Heart left ventricle (tissue), 13 donors: ENCODE results near the gene LCN9.

Experiments
- POLR2A ChIP-seq, 2 donors: fragments of 450-650 bp; IDR thresholded peaks; one replicate each; pipeline ENCODE4 v1.6.1; 2017; ENCODE audit warnings: antibody characterized with exemption in 2 of 2, mild to moderate bottlenecking in 2 of 2, moderate library complexity in 2 of 2
- TF ChIP-seq, protein P1 (sequence below), 12 donors: fragments of 200-600 bp; sonication (generic) in 4 of 12; IDR thresholded peaks; one replicate each; pipeline versions ENCODE4 v1.5.0 to v1.8.0; 2018 to 2022; ENCODE audit warnings: antibody characterized with exemption in 12 of 12, mild to moderate bottlenecking in 5 of 12
- donor health status: ischemic (EF 13 %, LVEDD 7.1; RV severe dilation, severe dysfunction).
- donor health status: DM: no; HTN: yes; CAD: no.
- donor health status: DM: no; HTN: no; CAD: no.
- donor health status: ischemic (EF 25% LVEDD 6.9; RV normal size, moderate dysfunction).
- donor health status: ischemic (EF 25% LVEDD 5.7; RV mildly dilated, moderate dysfunction).
- donor health status: ischemic (EF 35%, LVEDD 5.7; RV mildly dilated, moderate dysfunction).
- donor health status: nonischemic (EF 11% LVEDD 7.7; RV severe dilation, severe dysfunction).
- donor health status: DM: yes; HTN: yes; CAD: no.
- donor health status: PGD.
- donor health status: ischemic (EF 29% LVEDD 5.4; RV normal size, mild dysfunction).
- donor health status: nonischemic (EF 23%, LVEDD 6.1; RV moderate dilation, normal function).

DNA sequence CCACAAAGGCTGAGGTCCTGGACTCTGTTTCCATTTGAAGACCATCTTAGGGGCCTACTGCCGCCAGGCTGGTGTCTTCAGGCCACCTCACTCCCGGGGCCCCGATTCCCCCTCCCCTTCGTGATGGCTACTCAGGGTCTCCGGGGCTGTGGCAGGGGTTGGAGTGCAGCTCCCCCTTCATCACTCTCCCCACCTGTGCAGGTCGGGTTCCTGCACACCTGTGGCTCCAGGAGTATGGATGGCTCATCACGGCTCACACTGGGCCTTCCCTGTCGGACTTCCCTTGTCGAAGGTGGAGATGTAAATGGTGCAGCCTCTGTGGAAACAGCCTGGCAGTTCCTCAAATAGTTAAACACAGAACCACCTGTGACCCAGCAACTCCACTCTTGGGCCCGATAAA is 11.9 kb downstream of the LCN9 start:
- TF ChIP-seq, protein P1, sequence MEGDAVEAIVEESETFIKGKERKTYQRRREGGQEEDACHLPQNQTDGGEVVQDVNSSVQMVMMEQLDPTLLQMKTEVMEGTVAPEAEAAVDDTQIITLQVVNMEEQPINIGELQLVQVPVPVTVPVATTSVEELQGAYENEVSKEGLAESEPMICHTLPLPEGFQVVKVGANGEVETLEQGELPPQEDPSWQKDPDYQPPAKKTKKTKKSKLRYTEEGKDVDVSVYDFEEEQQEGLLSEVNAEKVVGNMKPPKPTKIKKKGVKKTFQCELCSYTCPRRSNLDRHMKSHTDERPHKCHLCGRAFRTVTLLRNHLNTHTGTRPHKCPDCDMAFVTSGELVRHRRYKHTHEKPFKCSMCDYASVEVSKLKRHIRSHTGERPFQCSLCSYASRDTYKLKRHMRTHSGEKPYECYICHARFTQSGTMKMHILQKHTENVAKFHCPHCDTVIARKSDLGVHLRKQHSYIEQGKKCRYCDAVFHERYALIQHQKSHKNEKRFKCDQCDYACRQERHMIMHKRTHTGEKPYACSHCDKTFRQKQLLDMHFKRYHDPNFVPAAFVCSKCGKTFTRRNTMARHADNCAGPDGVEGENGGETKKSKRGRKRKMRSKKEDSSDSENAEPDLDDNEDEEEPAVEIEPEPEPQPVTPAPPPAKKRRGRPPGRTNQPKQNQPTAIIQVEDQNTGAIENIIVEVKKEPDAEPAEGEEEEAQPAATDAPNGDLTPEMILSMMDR (IDR thresholded peaks at IDR 0.05) = no peak
- TF ChIP-seq POLR2A (IDR thresholded peaks at IDR 0.05) = no peak
